Measurements from ENCODE around the gene FLT3. TPM values are rescaled to one million over a fixed set of nuclear protein-coding genes. Genes with fewer than 3 reads are reported as not detected.

FLT3 gene
- total RNA-seq, 1 donor from 2014 or later, result not detected

- intact Hi-C loops (cut with DNase I), result no loop called here
- no peak for TF ChIP-seq CTCF (IDR thresholded peaks at IDR 0.05)
- TF ChIP-seq POLR2A (IDR thresholded peaks at IDR 0.05), result no peak
- no peak for TF ChIP-seq POLR2AphosphoS5 (IDR thresholded peaks at IDR 0.05; ENCODE audit: insufficient read depth in 1 of 2, low read depth in 1 of 2)
- Histone ChIP-seq H3K27me3 (no peaks in the 10 kb centered on the region), H3K4me3 (no peak overlapping the region), H3K27ac (no peak overlapping the region), H3K36me3 (no peaks in the 10 kb centered on the region), H3K9me3 (no peaks in the 10 kb centered on the region), H3K4me1 (no peaks in the 10 kb centered on the region)
- DNase-seq (ENCODE audit: extremely low spot score in 2 of 2), result no peak
Observed at GRCh38 chr13:28129911-28130693, 29.7 kb upstream of the FLT3 start.

GRCh38 chr13:28128926-28129325, 28.6 kb upstream of the FLT3 start:
- H3K27me3 ChIP-seq, result no peaks in the 10 kb centered on the region
- no peaks in the 10 kb centered on the region for H3K9me3 ChIP-seq
- no peaks in the 10 kb centered on the region for H3K4me1 ChIP-seq
- no peak overlapping the region for H3K27ac ChIP-seq
- no peak for DNase-seq (ENCODE audit: extremely low spot score in 2 of 2)
- H3K4me3 ChIP-seq, result no peak overlapping the region
- H3K36me3 ChIP-seq, result no peaks in the 10 kb centered on the region
- TF ChIP-seq POLR2A (IDR thresholded peaks at IDR 0.05), result no peak
- no peak for TF ChIP-seq POLR2AphosphoS5 (IDR thresholded peaks at IDR 0.05; ENCODE audit: insufficient read depth in 1 of 2, low read depth in 1 of 2)
- no peak for TF ChIP-seq CTCF (IDR thresholded peaks at IDR 0.05)
- intact Hi-C loops (cut with DNase I), result no loop called here

GRCh38 chr13:28128030-28128429, 27.7 kb upstream of the FLT3 start:
- Histone ChIP-seq H3K9me3 (no peaks in the 10 kb centered on the region), H3K27me3 (no peaks in the 10 kb centered on the region), H3K4me1 (no peaks in the 10 kb centered on the region), H3K36me3 (no peaks in the 10 kb centered on the region), H3K27ac (no peak overlapping the region), H3K4me3 (no peak overlapping the region)
- no peak for DNase-seq (ENCODE audit: extremely low spot score in 2 of 2)
- intact Hi-C loops (cut with DNase I), result no loop called here
- TF ChIP-seq POLR2AphosphoS5 (IDR thresholded peaks at IDR 0.05; ENCODE audit: insufficient read depth in 1 of 2, low read depth in 1 of 2) (no peak), POLR2A (IDR thresholded peaks at IDR 0.05) (no peak), CTCF (IDR thresholded peaks at IDR 0.05) (no peak)

GRCh38 chr13:28121224-28121623, 20.8 kb upstream of the FLT3 start:
- DNase-seq (ENCODE audit: extremely low spot score in 2 of 2), result no peak
- Histone ChIP-seq H3K27me3 (no peaks in the 10 kb centered on the region), H3K36me3 (no peaks in the 10 kb centered on the region), H3K4me1 (no peaks in the 10 kb centered on the region), H3K9me3 (no peaks in the 10 kb centered on the region), H3K4me3 (no peak overlapping the region), H3K27ac (no peak overlapping the region)
- TF ChIP-seq POLR2AphosphoS5 (IDR thresholded peaks at IDR 0.05; ENCODE audit: insufficient read depth in 1 of 2, low read depth in 1 of 2) (no peak), POLR2A (IDR thresholded peaks at IDR 0.05) (no peak)
- intact Hi-C loops (cut with DNase I), result no loop called here

GRCh38 chr13:28120317-28120716, 19.9 kb upstream of the FLT3 start:
- no peak for DNase-seq (ENCODE audit: extremely low spot score in 2 of 2)
- no peak overlapping the region for H3K4me3 ChIP-seq
- H3K27me3 ChIP-seq, result no peaks in the 10 kb centered on the region
- H3K27ac ChIP-seq, result no peak overlapping the region
- no peaks in the 10 kb centered on the region for H3K4me1 ChIP-seq
- H3K9me3 ChIP-seq, result no peaks in the 10 kb centered on the region
- intact Hi-C loops (cut with DNase I), result no loop called here
- no peaks in the 10 kb centered on the region for H3K36me3 ChIP-seq
- TF ChIP-seq POLR2A (IDR thresholded peaks at IDR 0.05) (no peak), POLR2AphosphoS5 (IDR thresholded peaks at IDR 0.05; ENCODE audit: insufficient read depth in 1 of 2, low read depth in 1 of 2) (no peak), CTCF (IDR thresholded peaks at IDR 0.05) (no peak)
